Natural killer cell (primary cell): ENCODE results near the gene NUDT16L1. TPM values are rescaled to one million over a fixed set of nuclear protein-coding genes. Genes with fewer than 3 reads are reported as not detected.

Source experiments
- ATAC-seq, 3 donors: fragments of 150-1000 bp in 2 of 3; fragments of 200-7000 bp in 1 of 3; cut with Tn5 transposase; 1 replicate in 1 of 3; 2 replicates in 2 of 3; pipeline ENCODE4 v1.10.0; 2021; ENCODE audit warnings: mild to moderate bottlenecking in 2 of 3, moderate library complexity in 2 of 3
- DNase-seq, 2 donors: peaks; one replicate each; pipeline versions ENCODE4 v3.0.0 to v3.0.0-alpha.2; 2013 to 2021; ENCODE audit warnings: mixed read lengths in 1 of 2
- H3K27ac ChIP-seq: one replicate; pipeline ENCODE4 v1.5.1; 2013; ENCODE audit warnings: mild to moderate bottlenecking, low read length
- H3K27me3 ChIP-seq: one replicate; pipeline ENCODE4 v1.6.1; 2013; ENCODE audit warnings: low read length; ENCODE audit not compliant: control insufficient read depth, insufficient read depth
- H3K36me3 ChIP-seq: one replicate; pipeline ENCODE4 v1.6.1; 2013; ENCODE audit warnings: low read length; ENCODE audit not compliant: control insufficient read depth, insufficient read depth
- H3K4me1 ChIP-seq: one replicate; pipeline ENCODE4 v1.6.1; 2013; ENCODE audit warnings: low read length; ENCODE audit not compliant: control insufficient read depth, insufficient read depth
- H3K4me3 ChIP-seq: one replicate; pipeline ENCODE4 v1.5.1; 2013; ENCODE audit warnings: low read length
- H3K9me3 ChIP-seq: one replicate; pipeline ENCODE4 v1.6.1; 2013; ENCODE audit warnings: low read length; ENCODE audit not compliant: control insufficient read depth, insufficient read depth
- H3K27ac Mint-ChIP-seq, 2 donors: one replicate each; pipeline ENCODE4 v1.8.0; 2022; ENCODE audit warnings: mild to moderate bottlenecking in 2 of 2, mixed read lengths in 2 of 2, moderate library complexity in 1 of 2
- H3K27me3 Mint-ChIP-seq, 2 donors: one replicate each; pipeline ENCODE4 v1.8.0; 2022; ENCODE audit warnings: low read depth in 2 of 2, mixed read lengths in 2 of 2
- H3K36me3 Mint-ChIP-seq: one replicate; pipeline ENCODE4 v1.8.0; 2022; ENCODE audit warnings: mixed read lengths
- H3K4me1 Mint-ChIP-seq, 2 donors: one replicate each; pipeline ENCODE4 v1.8.0; 2022; ENCODE audit warnings: mixed read lengths in 2 of 2
- H3K4me3 Mint-ChIP-seq: one replicate; pipeline ENCODE4 v1.8.0; 2022; ENCODE audit warnings: mild to moderate bottlenecking, moderate library complexity, mixed read lengths
- H3K9me3 Mint-ChIP-seq, 2 donors: one replicate each; pipeline ENCODE4 v1.8.0; 2022; ENCODE audit warnings: mixed read lengths in 2 of 2
- CTCF ChIP-seq: fragments of 200-600 bp; IDR thresholded peaks from one replicate; pipeline ENCODE4 v1.8.0; 2022; ENCODE audit warnings: antibody characterized with exemption
- whole genome bisulfite sequencing: methylation state at CpG from one replicate; pipeline ENCODE4 v1.1.7; 2013; ENCODE audit warnings: missing lambda C conversion rate; ENCODE audit not compliant: insufficient coverage; 5-methylcytosine and 5-hydroxymethylcytosine counted together
- intact Hi-C: fragments of 100-400 bp; cut with micrococcal nuclease; formaldehyde crosslinking; loops from one replicate; pipeline ENCODE4 v1.14.2; 2022
- total RNA-seq, 4 donors: library from RNA; stranded (reverse); fragments of 120-200 nt in 1 of 4; gene quantifications; one replicate each; pipeline versions ENCODE4 v1.2.3 to v1.2.4, GENCODE V29; 2013 to 2022

NUDT16L1 gene
- total RNA-seq, 3 donors from 2014 or later (not counting 1 experiment from before 2014, with no cell fraction given): 30.8 to 39.1 (median 35.0) TPM

DNA sequence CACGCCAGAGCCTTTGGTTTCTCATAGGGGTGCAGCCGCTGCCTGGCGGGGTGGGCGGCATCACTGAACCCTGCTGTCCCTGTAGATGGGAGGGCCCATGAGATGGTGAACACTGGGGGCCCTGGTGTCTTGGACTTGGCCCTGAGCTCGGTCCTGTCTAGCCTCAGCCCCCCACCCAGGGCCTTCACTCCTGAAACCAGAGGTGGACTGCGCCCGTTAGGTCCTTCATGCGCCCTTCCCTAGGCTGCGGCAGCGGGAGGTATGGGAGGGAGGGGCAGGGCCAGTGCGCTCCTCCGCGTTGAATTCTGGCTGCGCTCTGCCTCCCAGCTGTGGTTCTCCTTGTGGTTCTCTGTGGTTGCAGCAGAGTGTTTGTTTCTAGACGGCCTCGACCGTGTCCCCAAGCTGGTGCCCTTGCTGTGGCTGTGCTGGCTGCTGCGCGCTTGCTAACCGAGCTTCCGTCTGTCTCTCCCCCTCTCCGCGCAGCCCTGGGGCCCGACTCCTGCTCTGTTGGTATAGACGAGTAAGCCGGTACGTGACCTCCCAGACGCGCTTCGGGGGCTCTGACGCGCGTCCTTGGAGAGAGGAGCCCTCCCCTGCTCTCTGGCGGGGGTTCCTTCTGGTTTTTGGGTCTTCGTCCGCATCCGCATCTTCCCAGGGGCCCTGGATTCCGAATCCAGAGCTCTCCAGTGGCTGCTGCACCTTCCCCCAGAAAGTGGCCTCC, 7.4 kb upstream of the NUDT16L1 start:
- H3K27me3 ChIP-seq: no peaks in the 10 kb centered on the region
- DNase-seq: no peak
- no peaks in the 10 kb centered on the region for H3K36me3 Mint-ChIP-seq
- H3K4me1 ChIP-seq: peaks cover 7% of the 10 kb centered on the region
- 70% methylated on average over 38 of the region's 38 CpGs for WGBS
- peaks cover 0 to 7% of the 10 kb centered on the region in 2 donors for H3K4me1 Mint-ChIP-seq
- H3K9me3 ChIP-seq: no peaks in the 10 kb centered on the region
- H3K4me3 ChIP-seq: no peak overlapping the region
- ATAC-seq: no peak
- H3K27ac ChIP-seq: no peak overlapping the region
- H3K36me3 ChIP-seq: peaks cover 38% of the 10 kb centered on the region
- H3K4me3 Mint-ChIP-seq: no peak overlapping the region
- no peak for TF ChIP-seq CTCF
- H3K27ac Mint-ChIP-seq: no peak overlapping the region
- H3K9me3 Mint-ChIP-seq: no peaks in the 10 kb centered on the region
- intact Hi-C loops: no loop called here
- H3K27me3 Mint-ChIP-seq: no peaks in the 10 kb centered on the region

DNA sequence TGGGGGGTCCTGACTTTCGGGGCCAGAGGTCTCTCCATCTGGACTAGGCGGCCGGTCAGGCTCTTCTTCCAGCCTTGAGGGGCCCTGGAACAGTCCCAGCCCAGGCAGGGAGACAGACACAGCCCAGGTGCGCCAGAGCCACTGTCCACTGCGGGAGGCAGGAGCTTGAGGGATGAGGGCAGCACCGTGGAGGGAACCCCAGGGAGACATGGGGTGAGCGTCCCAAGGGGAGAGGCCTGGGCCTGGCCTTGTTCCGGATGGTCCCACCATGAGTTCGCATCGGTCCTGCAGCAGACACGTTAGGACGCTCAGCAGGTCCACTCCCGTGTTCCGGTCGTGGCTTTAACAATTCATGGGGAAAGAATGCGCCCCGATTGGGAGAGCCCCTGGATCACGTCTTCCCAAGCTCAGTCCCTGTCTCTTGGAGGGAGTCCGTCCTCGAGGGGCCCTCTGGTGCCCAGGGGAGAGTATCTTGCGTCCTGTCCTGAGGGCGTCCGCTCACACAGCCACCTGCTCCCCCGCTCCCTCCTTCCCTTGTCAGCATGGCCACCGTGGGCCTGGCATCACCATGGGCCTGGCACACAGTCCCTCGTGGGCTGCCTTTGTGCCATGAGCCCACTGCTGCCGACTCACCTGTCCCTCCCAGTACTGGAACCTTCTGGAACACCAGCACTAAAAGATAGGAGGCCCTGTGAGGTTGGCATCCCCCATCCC, 6.7 kb upstream of the NUDT16L1 start:
- no peaks in the 10 kb centered on the region for H3K9me3 ChIP-seq
- intact Hi-C loops: no loop called here
- no peak for DNase-seq
- no peaks in the 10 kb centered on the region for H3K27me3 ChIP-seq
- H3K4me3 ChIP-seq: no peak overlapping the region
- no peak overlapping the region for H3K4me3 Mint-ChIP-seq
- no peaks in the 10 kb centered on the region for H3K36me3 Mint-ChIP-seq
- no peak overlapping the region for H3K27ac Mint-ChIP-seq
- peaks cover 0 to 5% of the 10 kb centered on the region in 2 donors for H3K4me1 Mint-ChIP-seq
- ATAC-seq: no peak
- 95% methylated on average over 27 of the region's 27 CpGs for WGBS
- H3K27me3 Mint-ChIP-seq: no peaks in the 10 kb centered on the region
- no peaks in the 10 kb centered on the region for H3K9me3 Mint-ChIP-seq
- no peak for TF ChIP-seq CTCF
- peaks cover 5% of the 10 kb centered on the region for H3K4me1 ChIP-seq
- H3K36me3 ChIP-seq: peaks cover 35% of the 10 kb centered on the region
- H3K27ac ChIP-seq: no peak overlapping the region

DNA sequence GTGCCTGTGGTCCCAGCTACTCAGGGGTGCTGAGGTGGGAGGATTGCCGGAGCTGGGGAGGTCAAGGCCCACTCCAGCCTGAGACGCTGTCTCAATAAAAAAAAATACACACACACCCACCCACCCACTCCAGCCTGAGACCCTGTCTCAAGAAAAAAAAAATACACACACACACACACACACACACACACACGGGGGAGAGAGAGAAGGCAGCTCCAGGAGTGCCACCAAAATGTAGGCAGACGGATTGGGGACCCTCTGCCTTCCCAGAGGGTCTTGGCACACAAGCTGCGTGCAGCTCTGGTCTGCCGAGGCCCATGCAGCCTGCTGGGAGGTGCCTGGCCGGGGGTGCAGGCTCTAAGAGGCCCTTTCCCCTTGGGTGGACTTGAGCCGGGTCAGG, 5.9 kb upstream of the NUDT16L1 start:
- intact Hi-C loops: no loop called here
- Histone ChIP-seq H3K4me3 (no peak overlapping the region), H3K27me3 (no peaks in the 10 kb centered on the region), H3K36me3 (peaks cover 30% of the 10 kb centered on the region), H3K9me3 (no peaks in the 10 kb centered on the region), H3K4me1 (peaks cover 3% of the 10 kb centered on the region), H3K27ac (no peak overlapping the region)
- Mint-ChIP-seq H3K4me3 (no peak overlapping the region), H3K4me1 (peaks cover 0 to 5% of the 10 kb centered on the region in 2 donors), H3K9me3 (no peaks in the 10 kb centered on the region), H3K36me3 (no peaks in the 10 kb centered on the region), H3K27me3 (no peaks in the 10 kb centered on the region), H3K27ac (no peak overlapping the region)
- DNase-seq: no peak
- WGBS: 84% methylated on average over 6 of the region's 8 CpGs
- ATAC-seq: no peak
- no peak for TF ChIP-seq CTCF
